ENCODE data around the gene PILRA. TPM values are rescaled to one million over a fixed set of nuclear protein-coding genes. Genes with fewer than 3 reads are reported as not detected.

Gene PILRA
- total and polyA plus RNA-seq, 2 experiments from 2014 or later, result 0.38 to 5.3 TPM

GRCh38 chr7:100443096-100443840 lies 70.0 kb downstream of the PILRA start:
- H3K36me3 ChIP-seq (ENCODE audit: insufficient read depth), result no peaks in the 10 kb centered on the region
- Mint-ChIP-seq H3K36me3 (ENCODE audit: low read depth) (no peaks in the 10 kb centered on the region), H3K4me1 (peaks cover 9% of the 10 kb centered on the region), H3K27me3 (ENCODE audit: insufficient read depth, low read depth, poor library complexity) (peaks cover 13% of the 10 kb centered on the region), H3K9me3 (no peaks in the 10 kb centered on the region), H3K27ac (no peak overlapping the region), H3K4me3 (no peak overlapping the region)
- no peaks in the 10 kb centered on the region for H3F3A ChIP-seq (replicated peaks; ENCODE audit: low read depth)
- no peak overlapping the region for H2AFZ ChIP-seq
- ATAC-seq, result no peak
- H3K4me3 ChIP-seq, result no peak overlapping the region
- no peak overlapping the region for H3K27ac ChIP-seq (ENCODE audit: low read depth)
- H3K9me2 ChIP-seq (ENCODE audit: insufficient read depth), result no peaks in the 10 kb centered on the region
- no peak overlapping the region for H3K4me2 ChIP-seq
- H3K79me2 ChIP-seq (replicated peaks; ENCODE audit: insufficient read depth), result no peaks in the 10 kb centered on the region
- TF ChIP-seq CREB1 (CRISPR knock-in tag; IDR thresholded peaks at IDR 0.05; ENCODE audit: low read depth) (no peak), JUNB (IDR thresholded peaks at IDR 0.05; ENCODE audit: unreplicated experiment) (no peak), ZNF462 (CRISPR knock-in tag; IDR thresholded peaks at IDR 0.05) (no peak), ETS1 (IDR thresholded peaks at IDR 0.05) (no peak), STAT1 (IDR thresholded peaks at IDR 0.05; ENCODE audit: unreplicated experiment) (no peak), EZH2phosphoT487 (IDR thresholded peaks at IDR 0.05; ENCODE audit: unreplicated experiment) (no peak), ZNF114 (CRISPR knock-in tag; IDR thresholded peaks at IDR 0.05) (no peak), EZH2 (IDR thresholded peaks at IDR 0.05; ENCODE audit: low read depth, unreplicated experiment) (no peak), POLR2AphosphoS5 (IDR thresholded peaks at IDR 0.05; ENCODE audit: low read depth) (no peak), NANOG (IDR thresholded peaks at IDR 0.05; ENCODE audit: borderline replicate concordance) (no peak), CTCF (conservative IDR thresholded peaks at IDR 0.05; ENCODE audit: low read depth in 2 of 2) (no peak), ZNF331 (CRISPR knock-in tag; IDR thresholded peaks at IDR 0.05; ENCODE audit: low read depth) (no peak), REST (IDR thresholded peaks at IDR 0.05; ENCODE audit: unreplicated experiment) (no peak)
- H3K4me1 ChIP-seq (ENCODE audit: insufficient read depth), result no peaks in the 10 kb centered on the region; the same call in 1 of the 2 replicates
- no peaks in the 10 kb centered on the region for H4K20me1 ChIP-seq (replicated peaks; ENCODE audit: insufficient read depth)
- no peaks in the 10 kb centered on the region for H3K27me3 ChIP-seq (ENCODE audit: insufficient read depth)
- DNase-seq (ENCODE audit: low spot score), result no peak
